PC-3 (cell line): ENCODE results near the gene NFIC.

ENCODE experiments used
- EZH2 ChIP-seq: fragments of 300-600 bp; sonication (generic); IDR thresholded peaks from one replicate; pipeline ENCODE4 v1.6.1; 2017; ENCODE audit warnings: antibody characterized with exemption, mild to moderate bottlenecking, low read length; ENCODE audit not compliant: unreplicated experiment
- TF ChIP-seq, protein P1 (sequence below): fragments of 300-600 bp; sonication (generic); conservative IDR thresholded peaks from 2 replicates; pipeline ENCODE4 v1.5.1; 2017; ENCODE audit warnings: antibody characterized with exemption, low read depth, mild to moderate bottlenecking, low read length

GRCh38 chr19:3434630-3435553 is 68.5 kb downstream of the NFIC start:
- TF ChIP-seq, protein P1, sequence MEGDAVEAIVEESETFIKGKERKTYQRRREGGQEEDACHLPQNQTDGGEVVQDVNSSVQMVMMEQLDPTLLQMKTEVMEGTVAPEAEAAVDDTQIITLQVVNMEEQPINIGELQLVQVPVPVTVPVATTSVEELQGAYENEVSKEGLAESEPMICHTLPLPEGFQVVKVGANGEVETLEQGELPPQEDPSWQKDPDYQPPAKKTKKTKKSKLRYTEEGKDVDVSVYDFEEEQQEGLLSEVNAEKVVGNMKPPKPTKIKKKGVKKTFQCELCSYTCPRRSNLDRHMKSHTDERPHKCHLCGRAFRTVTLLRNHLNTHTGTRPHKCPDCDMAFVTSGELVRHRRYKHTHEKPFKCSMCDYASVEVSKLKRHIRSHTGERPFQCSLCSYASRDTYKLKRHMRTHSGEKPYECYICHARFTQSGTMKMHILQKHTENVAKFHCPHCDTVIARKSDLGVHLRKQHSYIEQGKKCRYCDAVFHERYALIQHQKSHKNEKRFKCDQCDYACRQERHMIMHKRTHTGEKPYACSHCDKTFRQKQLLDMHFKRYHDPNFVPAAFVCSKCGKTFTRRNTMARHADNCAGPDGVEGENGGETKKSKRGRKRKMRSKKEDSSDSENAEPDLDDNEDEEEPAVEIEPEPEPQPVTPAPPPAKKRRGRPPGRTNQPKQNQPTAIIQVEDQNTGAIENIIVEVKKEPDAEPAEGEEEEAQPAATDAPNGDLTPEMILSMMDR, result no peak
- no peak for TF ChIP-seq EZH2
